ENCODE results near the gene CXXC1.
"Not testable (repeated sequence)": the region's sequence is repeated elsewhere in the genome, so short reads cannot be mapped to it uniquely, and the experiment has no call there.

CXXC1 gene
- 91.9 reads per million, percentile 81 among the genes with 10 or more reads in this experiment for total RNA-seq

DNA sequence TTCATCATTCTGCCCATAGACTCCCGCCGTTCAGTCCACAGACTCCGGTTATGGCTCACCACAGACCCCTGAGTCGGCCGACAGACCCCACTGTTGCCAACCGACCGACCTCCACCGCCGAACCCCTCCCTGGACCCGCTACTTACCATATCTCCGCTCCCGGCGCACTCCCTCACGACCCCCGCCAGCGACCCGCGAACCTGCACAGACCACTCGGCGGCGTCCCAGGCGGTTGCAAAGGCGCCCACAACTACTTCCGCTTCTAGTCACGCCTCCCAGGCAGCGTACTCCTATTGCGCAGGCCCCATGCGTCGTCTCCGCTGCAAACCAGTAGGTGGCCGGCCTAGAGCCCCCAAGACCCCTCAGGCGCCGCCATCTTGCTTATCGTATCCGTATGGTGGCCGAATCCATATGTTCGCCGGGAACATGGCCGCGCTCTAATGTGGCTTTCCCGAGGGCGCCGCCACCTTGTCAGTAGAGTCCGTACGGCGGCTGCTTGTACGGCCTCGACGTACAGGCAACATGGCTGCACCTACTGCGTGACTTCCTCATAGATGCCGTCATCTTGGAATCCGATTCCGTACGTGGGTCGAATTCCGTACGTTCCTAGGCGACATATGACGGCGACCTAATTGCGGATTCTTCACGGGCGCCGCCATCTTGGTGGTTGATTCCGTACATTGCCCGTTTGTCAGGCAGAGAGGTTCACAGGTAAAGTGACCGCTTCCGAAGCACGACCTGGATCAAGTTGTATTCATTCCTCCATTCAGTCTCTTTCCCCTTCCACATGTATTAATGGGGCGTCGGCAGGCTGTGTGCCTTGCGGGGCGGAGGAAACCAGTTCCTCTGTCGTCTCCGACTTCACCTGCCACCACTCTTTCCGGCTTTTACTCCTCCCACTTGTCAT, at the start of gene CXXC1:
CXXC1 (minus strand) TSS at position 252 of the 907 bp plus-strand sequence; CDS start at position 149, 103 bp downstream.
- DNase-seq, result peak; percentile 98

DNA sequence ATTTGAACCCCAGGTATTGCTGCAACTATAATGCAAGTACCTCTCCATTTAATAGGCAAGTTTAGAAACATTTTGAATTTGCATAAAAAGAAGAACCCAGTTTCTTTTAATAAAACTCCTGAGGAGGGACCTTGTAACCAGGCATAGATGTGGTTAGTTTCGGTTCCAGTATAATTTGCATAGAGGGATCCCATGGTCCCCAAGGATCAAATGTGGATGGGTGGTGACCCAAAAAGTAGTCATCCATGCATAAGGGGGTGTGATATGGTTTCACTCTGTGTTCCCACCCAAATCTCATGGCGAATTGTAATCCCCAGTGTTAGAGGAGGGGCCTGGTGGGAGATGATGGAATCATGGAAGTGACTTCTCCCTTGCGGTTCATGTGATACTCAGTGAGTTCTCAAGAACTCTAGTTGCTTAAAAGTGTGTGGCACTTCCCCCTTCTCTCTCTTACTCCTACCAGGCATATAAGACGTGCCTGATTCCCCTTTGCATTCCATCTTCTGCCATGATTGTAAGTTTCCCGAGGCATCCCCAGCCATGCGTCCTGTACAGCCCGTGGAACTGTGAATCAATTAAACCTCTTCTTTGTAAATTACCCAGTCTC, 47.2 kb upstream of the CXXC1 start:
- DNase-seq, result no peak

GRCh38 chr18:50331691-50332090, 44.2 kb upstream of the CXXC1 start:
- DNase-seq, result no peak

GRCh38 chr18:50330176-50330575, 42.7 kb upstream of the CXXC1 start:
- no peak for DNase-seq

GRCh38 chr18:50327983-50328382, 40.5 kb upstream of the CXXC1 start:
- DNase-seq, result no peak

GRCh38 chr18:50320719-50321118, 33.2 kb upstream of the CXXC1 start:
- no peak for DNase-seq

DNA sequence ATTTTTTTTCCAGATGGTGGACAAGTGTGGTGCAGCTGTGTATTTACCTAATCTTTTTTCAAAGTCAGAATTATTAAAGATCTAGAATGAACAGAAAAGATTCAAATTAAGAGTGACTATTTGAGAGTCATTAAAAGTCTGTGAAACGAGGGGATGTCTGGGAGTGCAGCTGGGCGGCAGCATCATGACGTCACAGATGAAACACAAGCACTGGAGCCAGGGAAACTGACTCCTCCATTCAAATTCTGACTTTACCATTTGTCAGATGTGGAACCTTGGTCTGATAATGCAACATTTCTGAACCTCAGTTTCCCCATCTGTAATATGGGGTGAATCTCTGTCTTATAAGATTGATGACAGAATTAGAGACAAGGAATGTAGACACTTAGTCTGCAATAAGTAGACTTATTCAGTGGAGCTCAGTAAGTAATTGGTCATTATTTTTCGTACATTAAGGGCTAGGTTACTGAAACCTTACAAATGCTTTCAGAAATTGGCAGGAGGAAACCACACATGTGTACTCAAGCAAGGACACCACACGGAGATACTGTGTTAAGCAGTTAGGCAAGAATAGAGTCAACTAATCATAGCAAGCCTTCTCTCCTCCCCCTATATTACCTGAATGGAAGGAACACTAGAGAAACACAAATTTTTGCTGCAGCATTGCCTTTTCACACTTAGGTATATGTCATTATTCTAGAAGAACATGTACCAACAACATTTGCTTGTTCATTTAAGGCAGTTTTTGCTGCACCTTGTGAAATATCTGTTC, 27.8 kb upstream of the CXXC1 start:
- DNase-seq, result no peak

GRCh38 chr18:50313873-50314460, 26.5 kb upstream of the CXXC1 start:
- DNase-seq, result no peak

DNA sequence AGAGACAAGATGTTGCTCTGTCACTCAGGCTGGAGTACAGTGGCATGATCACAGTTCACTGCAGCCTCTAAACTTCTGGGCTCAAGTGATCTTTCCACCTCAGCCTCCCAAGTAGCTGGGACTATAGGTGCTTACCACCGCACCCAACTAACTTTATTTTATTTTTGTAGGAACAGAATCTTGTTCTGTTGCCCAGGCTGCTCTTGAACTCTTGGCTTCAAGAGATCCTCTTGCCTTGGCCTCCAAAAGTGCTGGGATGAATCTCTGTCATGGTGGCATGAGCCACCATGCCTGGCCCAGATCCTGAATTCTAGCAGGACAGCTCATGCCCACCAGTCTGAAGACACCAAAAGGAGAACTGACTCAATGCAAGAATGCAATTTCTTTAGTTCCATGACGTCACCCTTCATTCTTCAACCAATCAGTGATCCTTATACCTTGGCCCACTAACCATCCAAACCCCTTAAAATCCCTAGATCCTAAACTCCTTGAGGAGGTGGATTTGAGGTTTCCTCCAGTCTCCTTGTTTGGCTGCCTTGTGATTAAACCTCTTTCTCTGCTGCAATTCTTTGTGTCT, 25.6 kb upstream of the CXXC1 start:
- no peak for DNase-seq

DNA sequence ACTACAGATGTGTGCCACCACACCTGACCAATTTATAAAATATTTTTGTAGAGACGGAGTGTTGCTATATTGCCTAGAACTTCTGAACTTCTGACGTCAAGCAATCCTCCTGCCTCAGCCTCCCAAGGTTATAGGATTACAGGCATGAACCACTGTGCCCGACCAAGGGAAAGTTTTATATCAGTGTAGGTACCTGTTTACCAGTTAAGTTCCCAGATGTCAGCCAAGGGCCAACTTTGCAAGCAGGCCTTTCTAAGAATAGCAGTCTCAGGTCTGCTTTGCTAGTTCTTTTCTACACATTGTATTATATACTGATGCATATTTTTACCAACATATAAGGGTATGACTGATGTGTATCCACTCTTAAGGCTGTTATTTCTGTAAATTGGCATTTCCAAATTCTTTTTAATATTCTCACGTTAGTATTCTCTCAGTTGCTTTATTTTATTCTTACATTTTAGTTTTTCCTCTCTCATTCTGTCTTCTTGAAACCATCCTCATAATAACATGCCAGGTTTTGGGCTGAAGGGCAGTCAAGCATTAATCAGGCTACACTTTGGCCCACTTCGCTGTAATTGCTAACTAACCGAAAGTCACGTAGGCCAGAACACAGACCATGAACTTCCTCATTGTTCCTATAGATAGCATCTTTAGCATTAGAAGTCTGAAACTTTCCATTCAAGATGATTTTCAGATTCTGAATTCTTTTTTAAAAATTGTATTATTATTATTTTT, 25.0 kb upstream of the CXXC1 start:
- no peak for DNase-seq

DNA sequence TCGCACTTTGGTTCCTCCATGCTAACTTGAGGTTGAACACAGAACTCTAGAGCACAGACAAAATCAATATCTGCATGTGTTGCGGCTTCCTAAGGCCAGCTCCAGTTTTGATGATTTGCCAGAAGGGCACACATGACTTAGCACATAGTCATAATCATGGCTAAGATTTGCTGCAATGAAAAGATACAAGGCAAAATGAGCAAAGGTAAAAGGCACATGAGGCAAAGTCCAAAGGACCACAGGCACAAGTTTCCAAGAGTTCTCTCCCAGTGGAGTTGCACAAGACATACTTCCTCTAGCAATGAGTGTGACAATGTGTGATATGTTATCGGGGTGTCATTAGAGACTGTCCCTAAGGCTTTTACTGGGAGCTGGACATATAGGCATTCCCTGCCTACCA, 24.2 kb upstream of the CXXC1 start:
- no peak for DNase-seq

GRCh38 chr18:50310080-50310479, 22.6 kb upstream of the CXXC1 start:
- no peak for DNase-seq

DNA sequence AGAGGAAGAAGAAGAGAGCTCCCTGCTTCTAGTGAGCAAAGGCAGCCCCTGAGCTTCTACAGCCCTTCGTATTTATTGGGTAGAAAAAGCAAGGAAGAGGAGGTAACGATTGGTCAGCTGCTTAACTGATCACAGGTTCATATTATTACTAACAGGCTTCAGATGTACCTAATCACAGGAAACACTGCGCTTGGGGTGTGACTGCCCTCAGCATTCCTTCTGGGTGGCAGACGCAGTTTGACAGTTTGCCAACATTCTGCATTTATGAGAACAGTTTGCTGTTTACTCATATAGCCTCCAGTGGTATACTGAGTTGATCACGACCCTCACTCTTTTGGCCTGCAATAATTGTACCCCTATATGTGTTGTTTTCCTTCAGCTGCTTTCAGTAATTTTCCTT, 21.4 kb upstream of the CXXC1 start:
- DNase-seq, result not testable (repeated sequence)

- DNase-seq, result peak; percentile 88
These were observed 20.4 kb upstream of the CXXC1 start for GRCh38 chr18:50307738-50308470.

DNA sequence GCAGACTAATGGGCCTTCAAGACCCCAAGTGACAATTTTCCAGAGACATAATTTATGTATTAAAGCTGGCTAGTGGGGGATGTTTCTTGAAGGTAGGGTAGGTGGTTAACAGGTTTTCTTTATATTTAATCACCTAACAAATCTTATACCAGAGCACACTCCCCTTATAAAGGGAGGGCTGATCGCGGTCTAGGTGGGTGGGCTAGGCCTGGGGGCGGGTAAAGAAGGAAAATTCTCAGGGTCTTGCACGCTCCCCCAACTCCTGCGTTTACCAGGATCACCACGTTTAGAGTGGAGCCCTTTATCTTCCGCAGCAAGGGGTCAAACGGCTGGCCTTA, 19.9 kb upstream of the CXXC1 start:
- no peak for DNase-seq

DNA sequence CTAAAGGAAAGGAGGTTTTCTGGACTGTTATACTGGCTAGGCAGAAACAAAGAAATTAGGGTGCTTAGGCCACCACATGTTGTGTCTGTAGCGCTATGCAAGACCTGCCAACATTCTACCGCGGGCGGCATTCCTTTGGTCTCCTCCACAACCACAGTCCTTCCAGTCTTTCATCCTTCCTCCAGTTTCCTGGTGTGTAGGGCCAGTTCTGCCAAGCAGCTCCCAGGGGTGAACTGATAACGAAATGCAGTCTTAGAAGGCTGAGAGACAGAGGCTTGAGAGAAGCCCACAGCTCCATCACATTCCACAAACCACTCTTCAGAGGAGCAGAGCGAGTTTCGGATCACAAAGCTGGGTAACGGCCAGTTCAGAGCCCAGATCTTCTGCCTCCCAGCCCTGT, 19.5 kb upstream of the CXXC1 start:
- DNase-seq, result no peak

DNA sequence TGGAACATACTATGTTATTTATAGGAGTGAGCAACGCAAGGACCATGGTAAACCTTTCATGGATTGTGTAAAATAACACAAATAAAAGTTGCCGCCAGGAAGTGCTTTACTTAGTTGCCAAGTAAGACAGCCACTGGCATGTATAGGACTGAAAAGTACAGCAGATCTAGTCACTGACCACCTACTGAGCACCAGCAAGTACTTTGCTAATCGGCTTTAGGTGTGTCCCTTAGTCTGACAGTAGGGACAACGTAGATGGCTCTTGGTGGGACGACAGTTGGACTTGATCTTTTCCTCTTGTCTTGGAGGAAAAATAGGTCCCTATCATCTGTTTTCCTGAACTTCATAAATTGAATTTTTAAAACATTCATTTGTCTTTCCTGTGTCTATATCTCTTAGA, 13.6 kb upstream of the CXXC1 start:
- DNase-seq, result no peak

DNA sequence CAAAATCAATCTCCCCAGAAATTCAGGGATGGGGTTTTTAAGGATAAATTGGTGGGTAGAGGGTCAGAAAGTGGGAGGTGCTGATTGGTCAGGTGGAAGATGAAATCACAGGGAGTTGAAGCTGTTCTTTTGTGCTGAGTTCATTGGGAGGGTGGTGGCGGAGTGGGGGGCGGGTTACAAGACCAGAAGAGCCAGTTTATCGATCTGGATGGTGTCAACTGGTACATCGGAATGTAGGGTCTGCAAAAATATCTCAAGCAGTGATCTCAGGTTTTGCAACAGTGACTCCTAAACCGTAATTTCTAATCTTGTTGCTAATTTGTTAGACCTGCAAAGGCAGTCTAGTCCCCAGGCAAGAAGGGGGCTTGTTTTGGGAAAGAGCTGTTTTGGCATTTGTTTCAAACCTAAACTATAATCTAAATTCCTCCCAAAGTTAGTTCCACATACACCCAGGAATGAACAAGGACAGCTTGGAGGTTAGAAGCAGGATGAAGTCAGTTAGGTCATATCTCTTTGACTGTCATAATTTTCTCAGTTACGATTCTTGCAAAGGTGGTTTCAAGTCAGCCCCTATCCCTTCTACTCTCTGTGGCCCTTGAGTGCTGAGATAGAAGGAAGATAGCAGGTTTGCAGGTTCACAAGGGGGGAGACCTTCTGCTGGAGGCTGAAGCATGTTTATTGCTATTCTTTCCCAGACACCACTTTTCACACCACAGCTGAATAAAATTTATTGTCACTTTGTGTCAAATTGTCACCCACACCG, 12.3 kb upstream of the CXXC1 start:
- no peak for DNase-seq

GRCh38 chr18:50298443-50299284, 11.2 kb upstream of the CXXC1 start:
- no peak for DNase-seq

Data from effector CD4-positive, alpha-beta T cell (primary cell).